ENCODE data around the gene TMA7B.

Gene TMA7B

GRCh38 chr22:39954584-39955055, 5.6 kb upstream of the TMA7B start:
- no peak for FAIRE-seq

- no peak for FAIRE-seq
Observed at GRCh38 chr22:39955675-39956074, 4.5 kb upstream of the TMA7B start.

DNA sequence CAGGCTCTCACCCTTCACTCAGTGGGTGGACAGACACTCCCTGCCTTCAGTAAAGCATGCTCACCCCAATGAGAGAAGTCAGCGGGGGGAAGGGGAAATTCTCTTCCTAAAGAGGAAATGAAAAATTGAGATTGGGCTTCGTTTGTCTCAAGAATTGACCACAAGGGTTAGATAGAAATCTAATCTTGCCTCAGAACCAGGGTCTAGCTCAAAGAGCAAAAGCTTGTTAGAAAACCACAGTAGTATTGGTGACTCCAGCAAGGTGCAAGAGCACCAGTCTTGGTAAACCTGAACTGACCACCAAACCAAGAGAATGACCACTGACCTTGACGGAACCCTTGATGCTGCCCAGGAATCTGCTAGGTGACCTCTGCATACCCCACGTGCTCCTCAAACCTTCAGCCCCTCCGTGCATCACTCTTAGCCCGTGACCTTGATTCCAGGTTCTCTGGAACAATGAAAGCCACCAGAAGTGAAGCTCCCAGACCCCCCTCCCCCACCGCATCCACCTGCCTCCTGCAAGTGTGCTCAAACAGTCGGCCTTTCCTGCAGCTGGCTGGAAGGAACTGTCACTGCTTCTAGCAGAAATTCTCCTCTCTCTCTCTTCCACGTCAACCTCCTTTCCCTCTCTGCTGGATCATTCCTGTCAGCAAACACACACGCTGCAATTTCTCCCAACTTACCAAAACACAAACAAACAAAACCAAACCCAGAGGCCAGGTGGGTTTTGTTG, 3.1 kb upstream of the TMA7B start:
- FAIRE-seq, result no peak

DNA sequence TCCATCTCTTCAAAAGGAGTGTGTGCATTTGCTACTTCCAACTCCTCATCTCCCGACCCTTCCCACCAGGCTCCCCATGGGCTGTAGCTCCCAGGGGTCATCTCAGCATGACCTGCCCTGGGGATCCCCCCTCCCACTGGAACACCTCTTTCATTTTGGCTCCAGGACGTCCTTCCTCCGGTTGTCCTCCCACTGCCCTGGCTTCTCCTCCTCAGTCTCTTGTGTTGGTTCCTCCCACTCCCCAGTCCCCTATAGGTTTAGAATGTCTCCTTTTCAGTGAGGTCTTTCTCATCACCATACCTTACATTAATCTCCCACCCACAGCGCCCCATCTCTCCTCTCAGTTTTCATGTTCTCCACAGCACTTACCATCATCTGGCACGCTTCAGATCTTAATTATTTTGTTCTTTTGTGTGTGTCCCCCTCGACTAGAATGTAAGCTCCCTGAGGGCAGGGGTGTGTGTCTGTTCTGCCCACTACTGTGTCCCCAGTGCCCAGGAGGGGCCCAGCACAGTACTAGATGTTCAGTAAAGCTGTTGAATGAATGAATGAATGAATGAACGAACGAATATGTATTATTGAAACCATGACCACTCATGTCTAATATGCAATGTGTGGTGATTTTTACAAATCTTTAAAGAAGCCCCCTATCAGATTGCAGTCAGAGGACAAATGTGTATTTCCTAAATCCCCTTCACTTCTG, 2.0 kb upstream of the TMA7B start:
- FAIRE-seq, result no peak

DNA sequence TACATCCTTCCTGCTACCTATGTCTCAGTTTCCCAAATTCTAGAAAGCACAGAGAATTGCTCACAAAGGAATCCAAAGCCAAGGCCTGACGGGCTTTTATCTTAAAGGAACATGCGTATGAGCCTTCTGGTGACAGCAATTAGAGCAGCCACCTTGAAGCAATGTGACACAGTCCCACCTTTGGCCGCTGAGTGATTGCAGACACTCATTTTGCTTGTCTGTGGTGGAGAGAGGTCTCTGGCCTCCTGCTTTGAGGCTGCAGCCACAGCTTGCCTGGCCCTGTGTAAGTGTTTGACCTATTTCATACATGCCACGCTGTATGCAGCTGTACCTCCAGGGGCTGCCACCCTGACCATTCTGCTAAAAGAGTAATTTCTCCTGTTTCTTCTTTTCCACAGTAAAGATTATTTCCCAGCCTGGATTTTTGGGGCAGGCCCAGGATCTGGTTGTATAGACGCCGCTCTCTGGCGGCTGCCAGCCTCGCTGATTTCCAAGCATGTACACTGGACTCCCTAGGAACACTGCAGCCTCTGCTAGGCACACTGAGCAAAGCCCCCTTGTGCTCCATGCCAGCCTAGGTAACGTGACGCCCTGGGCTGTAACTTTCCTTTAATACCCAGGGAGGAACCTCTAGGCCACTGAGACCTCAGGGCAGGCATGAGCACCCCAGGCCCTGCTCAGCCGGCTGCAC, 1.1 kb upstream of the TMA7B start:
- no peak for FAIRE-seq

DNA sequence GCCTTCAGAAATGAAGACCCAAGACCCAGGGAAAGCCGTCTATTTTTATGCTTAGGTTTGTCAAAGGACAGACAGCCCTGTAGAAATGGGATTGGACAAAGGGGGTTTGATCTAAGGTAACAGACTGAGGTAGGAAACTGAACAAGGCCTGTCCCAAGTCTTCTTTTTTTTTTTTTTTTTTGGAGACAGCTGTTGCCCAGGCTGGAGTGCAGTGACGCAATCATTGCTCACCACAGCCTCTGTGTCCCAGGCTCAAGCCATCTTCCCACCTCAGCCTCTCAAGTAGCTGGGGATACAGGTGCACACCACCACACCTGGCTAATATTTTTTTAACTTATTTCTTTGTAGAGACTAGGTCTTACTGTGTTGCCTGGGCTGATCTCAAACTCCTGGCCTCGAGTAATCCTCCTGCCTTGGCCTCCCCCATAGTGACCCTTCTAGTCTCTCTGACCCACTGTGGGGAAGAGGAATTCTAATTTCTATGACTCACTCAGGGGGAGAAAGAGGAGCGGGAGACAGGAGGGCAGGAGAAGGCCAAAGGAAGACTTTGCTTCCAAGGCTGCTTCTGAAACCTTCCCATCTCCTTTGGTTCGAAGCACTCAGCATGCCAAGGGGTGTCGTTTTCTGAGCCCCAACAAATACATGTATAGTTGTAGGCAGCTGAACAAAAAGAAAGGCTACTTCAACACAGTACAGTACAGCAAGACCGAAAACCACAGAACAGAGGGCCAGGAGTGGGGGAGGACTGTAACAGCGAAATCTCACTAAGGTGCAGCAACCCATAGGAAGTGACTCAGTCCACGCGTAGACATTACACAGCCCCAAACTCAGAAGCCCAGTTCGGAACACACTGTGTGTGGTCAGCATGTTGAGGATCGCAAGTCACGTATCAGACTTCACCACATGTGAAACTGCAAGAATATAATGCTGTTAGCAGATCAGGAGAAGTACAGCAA, 872 bp downstream of the TMA7B start:
- FAIRE-seq, result no peak

DNA sequence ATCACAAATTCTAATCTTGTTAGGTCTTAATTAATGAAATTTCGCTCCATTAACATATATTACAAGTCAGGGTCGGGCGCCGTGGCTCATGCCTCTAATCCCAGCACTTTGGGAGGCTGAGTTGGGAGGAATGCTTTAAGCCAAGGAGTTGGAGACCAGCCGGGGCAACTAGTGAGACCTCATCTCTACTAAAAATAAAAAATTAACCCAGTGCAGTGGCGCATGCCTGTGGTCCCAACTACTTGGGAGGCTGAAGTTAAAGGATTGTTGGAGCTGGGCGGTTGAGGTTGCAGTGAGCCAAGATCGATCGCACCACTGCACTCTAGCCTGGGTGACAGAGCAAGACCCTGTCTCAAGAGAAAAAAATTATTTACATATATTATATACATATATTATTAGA, 1.9 kb downstream of the TMA7B start:
- no peak for FAIRE-seq

GRCh38 chr22:39965748-39966147, 5.6 kb downstream of the TMA7B start:
- no peak for FAIRE-seq

GRCh38 chr22:39966470-39966869, 6.3 kb downstream of the TMA7B start:
- FAIRE-seq, result no peak

GRCh38 chr22:39967103-39967829, 7.1 kb downstream of the TMA7B start:
- FAIRE-seq, result no peak

DNA sequence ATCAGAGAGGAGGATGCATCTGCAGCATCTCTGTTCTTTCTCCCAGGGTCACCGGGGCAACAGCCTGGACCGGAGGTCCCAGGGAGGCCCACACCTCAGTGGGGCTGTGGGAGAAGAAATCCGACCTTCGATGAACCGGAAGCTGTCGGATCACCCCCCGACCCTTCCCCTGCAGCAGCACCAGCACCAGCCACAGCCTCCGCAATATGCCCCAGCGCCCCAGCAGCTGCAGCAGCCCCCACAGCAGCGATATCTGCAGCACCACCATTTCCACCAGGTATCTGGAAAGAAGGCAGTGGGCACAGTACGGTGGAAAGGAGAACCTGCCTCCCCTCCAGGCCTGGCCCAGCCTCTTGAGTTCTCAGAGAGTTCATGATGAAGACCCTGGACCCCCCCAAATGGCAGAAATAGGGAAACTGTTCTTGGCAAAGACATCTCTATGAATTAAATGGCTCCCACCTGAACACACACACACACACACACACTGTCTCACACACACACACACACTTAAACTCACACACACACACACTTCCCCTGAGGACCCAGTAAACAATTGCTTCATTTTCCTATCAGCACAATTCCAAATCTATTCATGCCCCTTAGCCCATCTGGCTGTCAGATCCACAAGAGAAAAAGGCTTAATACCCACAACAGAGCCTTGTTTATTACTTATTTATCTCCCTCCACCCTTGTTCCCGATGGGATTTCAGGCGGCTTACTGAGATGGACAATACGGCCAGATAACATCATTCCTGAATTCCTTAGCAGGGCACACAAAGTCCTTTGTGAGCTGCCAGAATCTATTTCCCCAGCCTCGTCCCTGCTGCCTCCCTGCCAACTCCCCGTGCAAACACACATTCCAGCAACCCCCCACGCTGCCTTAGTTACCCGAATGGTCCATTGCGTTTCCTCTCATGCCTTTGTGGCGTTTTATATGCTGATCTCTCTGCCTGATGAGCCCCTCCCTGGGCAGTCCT, 8.1 kb downstream of the TMA7B start:
- FAIRE-seq, result no peak

- FAIRE-seq, result no peak
Observed at GRCh38 chr22:39970742-39971141, 10.5 kb downstream of the TMA7B start.

DNA sequence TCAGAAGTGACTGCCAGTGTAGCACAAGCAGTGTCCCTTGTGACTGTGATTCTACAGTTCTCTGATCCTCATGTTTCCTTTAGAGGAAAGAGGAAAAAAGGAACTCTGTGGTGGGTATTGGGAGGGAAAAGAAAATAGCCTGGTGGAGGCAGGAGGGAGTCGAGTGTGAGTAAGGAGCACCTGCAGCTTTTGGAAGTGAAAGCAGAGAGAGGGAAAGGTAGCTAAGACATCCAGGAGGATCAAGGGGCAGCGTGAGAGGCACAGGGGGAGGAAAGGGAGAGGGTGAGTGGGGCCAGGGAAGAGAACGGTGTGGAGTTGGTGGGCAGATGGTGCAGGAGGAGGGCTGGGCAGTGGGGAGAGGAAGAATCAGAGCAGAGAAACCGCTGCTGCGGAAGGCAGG, 12.4 kb downstream of the TMA7B start:
- no peak for FAIRE-seq

DNA sequence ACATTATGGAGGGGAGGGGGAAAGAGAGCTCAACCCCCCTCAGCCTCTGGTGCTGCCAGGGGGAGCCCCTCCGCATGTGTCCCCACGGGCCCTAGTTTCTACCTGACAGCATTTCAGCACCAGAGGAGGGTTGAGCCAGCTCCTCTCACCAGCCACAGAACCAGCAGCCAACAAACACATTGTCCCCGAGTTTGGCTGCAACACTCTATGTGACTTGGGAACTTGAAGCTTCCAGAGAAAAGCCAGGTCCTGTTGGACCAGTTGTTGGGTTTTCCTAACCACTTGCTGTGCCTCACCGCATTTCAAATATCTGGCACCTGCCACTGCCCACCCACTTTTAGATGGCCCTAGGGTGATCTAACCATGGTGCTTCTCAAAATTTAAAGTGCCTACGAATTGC, 13.5 kb downstream of the TMA7B start:
- FAIRE-seq, result no peak

DNA sequence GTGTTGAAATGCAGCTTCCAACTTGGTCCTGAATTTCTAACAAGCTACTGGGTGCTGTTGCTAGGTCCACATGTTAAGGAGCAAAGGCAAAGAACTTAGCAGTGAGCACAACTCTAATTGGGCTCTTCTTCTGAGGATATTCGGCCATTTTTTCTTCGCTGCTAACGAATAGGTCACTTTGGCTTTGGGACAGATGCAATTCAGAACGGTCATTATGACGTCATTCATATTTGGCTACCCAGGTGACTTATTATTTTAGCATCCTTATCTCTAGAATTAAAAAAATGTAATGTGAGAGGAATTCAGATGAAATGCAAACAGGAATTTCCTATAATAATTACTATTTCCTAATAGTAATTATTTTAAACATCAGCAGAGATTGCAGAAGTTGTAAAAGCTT, 13.9 kb downstream of the TMA7B start:
- no peak for FAIRE-seq

DNA sequence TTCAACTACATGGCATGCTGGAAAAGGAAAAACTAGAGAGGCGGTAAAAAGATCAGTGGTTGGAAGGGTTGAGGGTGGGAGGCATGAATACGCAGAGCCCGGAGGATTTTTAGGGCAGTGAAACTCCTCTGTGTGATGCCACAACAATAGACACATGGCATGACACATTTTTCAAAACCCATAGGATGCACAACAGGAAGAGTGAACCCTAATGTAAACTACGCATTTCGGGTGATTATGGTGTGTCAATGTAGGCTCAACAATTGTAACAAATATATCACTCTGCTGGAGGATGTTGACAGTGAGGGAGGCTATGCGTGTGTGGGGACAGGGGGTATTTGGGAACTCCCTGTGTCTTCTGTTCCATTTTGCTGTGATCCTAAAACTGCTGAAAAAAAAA, 18.9 kb downstream of the TMA7B start:
- no peak for FAIRE-seq

- FAIRE-seq, result no peak
Observed at GRCh38 chr22:39979458-39979857, 19.3 kb downstream of the TMA7B start.

DNA sequence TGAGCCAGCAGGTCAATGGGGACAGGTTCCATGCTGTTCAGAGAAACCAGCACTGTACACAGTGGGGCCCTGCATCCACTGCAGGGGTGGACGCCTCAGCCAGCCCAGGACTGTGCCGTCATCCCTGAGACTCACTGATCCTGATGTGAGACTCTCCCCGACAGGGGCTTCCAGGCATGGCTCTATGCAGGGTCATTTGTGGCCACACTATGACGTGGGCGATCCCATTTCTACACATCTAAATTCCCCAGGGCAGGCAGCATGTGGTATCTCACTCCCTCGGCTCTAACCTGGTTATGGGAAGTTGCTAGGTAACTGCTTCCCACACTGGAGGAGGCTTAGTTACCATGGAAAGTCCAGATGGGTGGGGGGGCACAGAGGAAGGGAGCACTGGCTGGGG, 20.4 kb downstream of the TMA7B start:
- FAIRE-seq, result no peak

DNA sequence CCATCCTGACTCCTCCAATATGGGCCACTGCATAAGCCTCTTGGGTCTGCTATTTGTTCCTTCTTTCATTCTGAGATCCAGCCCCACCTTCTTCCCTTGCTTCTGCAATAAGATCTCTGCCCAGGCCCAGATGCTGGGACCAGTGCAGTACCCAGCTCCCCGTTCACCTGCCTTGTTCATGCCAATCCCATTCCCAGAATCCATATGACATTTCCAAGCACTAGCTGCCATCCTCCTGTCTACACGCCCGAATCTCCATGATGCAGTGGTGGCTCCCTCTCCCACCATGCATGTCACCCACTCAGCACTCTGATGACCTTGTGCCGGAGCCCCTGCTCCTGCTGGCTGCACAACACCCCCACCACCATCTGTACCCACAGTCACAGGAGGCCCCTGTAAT, 23.1 kb downstream of the TMA7B start:
- FAIRE-seq, result no peak

DNA sequence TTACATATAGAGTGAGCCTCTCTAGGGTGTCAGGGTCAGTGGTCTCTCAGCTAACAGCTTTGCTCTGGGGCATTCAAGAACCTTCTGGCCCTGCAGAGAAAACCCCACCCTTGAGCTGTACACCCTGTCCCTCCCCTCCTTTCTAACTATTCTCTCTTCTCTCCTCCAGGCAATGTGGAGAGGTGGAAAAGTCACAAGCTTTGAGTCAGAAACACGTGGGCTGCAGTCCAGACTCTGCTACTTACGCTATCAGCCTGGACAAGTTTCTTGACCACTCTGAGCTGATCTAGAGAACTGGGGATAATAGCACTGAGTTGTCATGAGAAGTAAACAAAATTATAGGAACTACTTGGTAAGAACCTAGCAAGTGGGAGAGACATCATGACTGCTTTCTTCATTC, 23.8 kb downstream of the TMA7B start:
- no peak for FAIRE-seq

GRCh38 chr22:39984746-39985145, 24.5 kb downstream of the TMA7B start:
- no peak for FAIRE-seq

Data from A204.1 (cell line).